MV-4-11 (cell line): Measurements from ENCODE around the gene ATXN2.
"Not testable (repeated sequence)": the region's sequence is repeated elsewhere in the genome, so short reads cannot be mapped to it uniquely, and the experiment has no call there.

Experiments used
- DNase-seq: peaks from one replicate; lab custom pipeline; 2025; lab: John Stamatoyannopoulos, UW

Gene ATXN2

DNA sequence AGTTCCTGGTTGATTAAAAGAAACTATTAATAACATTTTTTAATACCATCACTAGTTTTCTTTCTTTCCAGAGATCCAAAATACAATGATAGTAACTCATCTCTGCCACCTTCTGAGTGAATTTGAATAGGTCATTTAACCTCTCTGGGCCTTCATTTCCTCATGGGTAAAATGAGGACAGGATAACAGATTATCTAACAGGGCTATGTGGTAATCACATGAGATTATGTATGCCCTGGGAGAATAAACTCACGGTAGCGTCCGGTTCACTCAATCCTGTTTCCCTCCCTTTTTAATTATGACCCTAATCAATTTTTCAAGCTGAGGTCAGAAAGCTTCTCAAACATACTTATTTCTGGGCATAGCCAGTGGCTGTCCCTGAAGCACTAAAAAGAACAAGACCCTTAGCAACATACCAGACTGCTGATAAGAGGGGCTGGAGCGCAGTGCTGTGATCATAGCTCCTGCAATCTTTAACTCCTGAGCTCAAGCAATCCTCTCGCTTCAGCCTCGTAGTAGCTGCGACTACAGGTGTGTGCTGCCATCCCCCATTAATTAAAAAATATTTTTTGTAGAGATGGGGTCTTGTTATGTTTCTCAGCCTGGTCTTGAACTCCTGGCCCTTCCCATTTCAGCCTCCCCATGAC lies 24.2 kb downstream of the ATXN2 start:
- DNase-seq: no peak

- no peak for DNase-seq
These were observed 25.6 kb downstream of the ATXN2 start for GRCh38 chr12:111573476-111573875.

GRCh38 chr12:111570084-111570961 lies 28.8 kb downstream of the ATXN2 start:
- DNase-seq: no peak

DNA sequence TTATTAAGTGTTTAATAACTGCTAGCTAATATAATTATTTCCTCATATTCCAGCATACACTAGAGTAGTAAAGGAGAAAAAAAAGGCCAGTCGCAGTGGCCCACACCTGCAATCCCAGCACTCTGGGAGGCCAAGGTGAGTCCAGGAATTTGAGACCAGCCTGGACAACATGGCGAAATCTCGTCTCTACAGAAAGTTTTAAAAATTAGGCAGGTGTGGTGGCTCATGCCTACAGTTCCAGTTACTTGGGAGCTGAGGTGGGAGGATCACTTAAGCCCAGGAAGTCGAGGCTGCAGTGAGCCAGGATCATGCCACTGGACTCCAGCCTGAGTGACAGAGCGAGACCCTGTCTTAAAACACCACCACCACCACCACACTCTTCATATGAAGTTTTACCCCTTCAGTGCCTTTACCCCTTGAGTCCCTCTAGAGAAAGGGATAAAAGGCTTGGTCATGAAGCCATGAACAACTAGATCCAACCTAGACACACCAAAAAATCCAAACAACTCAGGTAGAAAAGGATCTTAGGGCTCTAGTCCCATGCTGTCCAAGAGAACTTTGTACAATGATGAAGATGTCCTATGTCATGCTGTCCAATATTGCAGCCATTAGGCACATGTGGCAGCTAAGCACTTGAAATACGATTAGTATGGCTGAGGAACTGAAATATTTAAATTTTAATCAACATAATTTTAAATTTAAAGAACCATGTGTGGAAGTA lies 29.6 kb downstream of the ATXN2 start:
- no peak for DNase-seq

DNA sequence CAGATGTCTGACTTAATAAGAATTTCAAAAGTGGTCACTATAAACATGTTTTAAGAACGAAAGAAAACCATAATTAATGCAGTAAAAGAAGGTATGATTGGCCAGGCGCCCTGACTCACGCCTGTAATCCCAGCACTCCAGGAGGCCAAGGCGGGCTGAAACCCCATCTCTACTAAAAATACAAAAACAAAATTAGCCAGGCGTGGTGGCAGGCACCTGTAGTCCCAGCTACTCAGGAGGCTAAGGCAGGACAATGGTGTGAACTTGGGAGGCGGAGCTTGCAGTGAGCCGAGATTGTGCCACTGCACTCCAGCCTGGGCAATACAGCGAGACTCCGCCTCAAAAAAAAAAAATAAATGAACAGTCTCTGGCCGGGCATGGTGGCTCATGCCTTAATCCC lies 38.3 kb downstream of the ATXN2 start:
- not testable (repeated sequence) for DNase-seq

DNA sequence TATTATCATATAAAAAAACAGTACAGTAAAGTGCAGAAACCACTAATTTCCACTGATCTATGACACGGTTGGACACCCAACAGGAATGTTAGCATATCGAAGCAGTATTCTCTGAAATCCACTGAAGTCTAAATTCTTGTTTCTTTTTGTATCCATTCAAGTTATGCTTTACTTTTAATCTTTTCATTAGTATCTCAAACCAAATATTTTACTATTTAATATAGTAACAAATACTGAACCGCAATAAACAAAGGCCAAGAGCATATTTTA lies 41.1 kb downstream of the ATXN2 start:
- no peak for DNase-seq

GRCh38 chr12:111557271-111558106 lies 41.6 kb downstream of the ATXN2 start:
- DNase-seq: no peak

- DNase-seq: no peak
These were observed 42.4 kb downstream of the ATXN2 start for GRCh38 chr12:111556676-111557075.

- DNase-seq: not testable (repeated sequence)
These were observed 43.8 kb downstream of the ATXN2 start for GRCh38 chr12:111555313-111555712.

GRCh38 chr12:111546758-111547383 lies 52.2 kb downstream of the ATXN2 start:
- DNase-seq: no peak

- no peak for DNase-seq
These were observed 52.9 kb downstream of the ATXN2 start for GRCh38 chr12:111546171-111546570.

DNA sequence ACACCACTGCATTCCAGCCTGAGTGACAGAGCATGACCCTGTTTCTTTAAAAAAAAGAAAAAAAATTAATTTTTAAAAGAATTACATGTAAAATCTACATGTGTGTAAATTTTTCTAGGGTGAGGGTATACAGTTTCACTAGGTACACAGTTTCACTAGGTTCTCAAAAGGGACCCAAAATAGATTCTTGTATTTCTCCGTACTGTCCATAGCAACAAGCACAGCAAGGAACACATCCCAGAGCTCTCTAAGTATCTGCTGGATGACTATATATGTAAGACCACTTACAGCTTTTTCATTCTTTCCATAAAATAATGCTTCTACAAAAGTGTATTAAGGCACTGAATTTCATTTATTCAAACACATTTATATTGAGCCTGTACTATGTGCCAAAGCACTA lies 55.1 kb downstream of the ATXN2 start:
- DNase-seq: no peak

DNA sequence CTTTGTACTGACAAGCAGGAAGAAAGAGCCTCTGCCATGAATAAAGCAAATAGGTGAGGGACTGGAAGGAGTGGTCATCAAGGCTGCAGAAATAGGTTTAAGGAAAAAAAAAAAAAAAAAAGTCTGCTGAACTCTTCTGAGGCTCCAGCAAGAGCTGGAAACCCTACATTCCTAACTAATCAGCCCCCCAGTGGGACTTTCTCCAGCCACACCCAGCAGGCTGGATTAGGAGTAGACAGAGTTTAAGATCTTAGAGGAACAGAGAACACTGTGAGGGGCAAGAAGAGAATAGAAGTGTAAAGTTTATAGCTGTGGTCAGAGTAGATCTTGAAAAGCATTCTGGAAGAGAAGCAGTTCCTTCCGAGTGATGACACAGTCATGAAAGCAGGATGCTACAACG lies 66.4 kb downstream of the ATXN2 start:
- no peak for DNase-seq

DNA sequence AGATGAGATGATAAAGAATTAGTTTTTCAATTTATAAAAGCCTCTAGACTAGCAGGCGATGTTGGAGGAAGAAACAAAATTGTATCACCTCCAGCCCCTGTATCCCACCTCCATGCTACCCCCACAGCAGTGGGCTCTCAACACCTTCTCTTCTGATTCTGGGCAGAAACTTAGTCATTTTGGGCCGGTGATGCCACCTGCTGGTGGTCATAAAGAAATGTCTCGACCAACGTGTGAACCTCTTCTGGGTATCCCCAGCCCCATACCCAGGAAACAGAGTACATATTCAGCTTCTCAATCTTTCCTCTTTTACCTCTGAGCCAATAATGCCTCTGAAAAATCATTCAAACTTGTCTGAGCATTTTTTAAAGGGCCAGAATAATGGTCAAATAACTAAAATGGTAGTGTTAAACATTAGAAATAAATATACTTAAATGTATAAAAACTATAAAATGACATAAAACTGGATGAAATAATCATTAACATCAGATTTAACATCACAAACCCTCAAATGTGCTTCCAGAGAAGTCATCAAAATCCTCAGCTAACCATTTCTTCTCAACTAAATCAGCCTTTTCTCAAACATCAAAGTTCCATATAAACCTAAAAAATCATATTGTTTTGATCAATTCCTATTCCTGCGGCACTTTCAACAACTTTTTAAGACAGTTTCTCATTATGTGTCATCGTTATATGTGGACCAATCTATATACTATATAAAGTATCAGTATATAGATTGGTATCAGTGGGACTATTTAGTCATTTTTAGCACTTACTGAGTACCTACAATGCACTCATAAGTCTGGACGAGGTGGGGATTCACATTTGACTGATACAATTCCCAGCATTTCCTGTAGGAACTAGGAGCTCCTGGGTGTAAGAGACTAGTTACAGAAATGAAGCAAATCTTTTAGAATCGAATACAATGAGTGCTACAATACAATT lies 69.4 kb downstream of the ATXN2 start:
- peak; percentile 43 for DNase-seq

- DNase-seq: no peak
These were observed 75.4 kb downstream of the ATXN2 start for GRCh38 chr12:111523587-111524167.

- DNase-seq: no peak
These were observed 77.3 kb downstream of the ATXN2 start for GRCh38 chr12:111521801-111522200.

- no peak for DNase-seq
These were observed 79.2 kb downstream of the ATXN2 start for GRCh38 chr12:111519937-111520336.

- no peak for DNase-seq
These were observed 80.0 kb downstream of the ATXN2 start for GRCh38 chr12:111519083-111519482.

DNA sequence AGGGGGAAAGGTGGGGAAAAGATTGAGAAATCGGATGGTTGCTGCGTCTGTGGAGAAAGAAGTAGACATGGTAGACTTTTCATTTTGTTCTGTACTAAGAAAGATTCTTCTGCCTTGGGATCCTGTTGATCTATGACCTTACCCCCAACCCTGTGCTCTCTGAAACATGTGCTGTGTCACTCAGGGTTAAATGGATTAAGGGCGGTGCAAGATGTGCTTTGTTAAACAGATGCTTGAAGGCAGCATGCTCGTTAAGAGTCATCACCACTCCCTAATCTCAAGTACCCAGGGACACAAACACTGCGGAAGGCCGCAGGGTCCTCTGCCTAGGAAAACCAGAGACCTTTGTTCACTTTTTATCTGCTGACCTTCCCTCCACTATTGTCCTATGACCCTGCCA lies 91.4 kb downstream of the ATXN2 start:
- DNase-seq: not testable (repeated sequence)

- not testable (repeated sequence) for DNase-seq
These were observed 91.9 kb downstream of the ATXN2 start for GRCh38 chr12:111507258-111507657.
